Heart left ventricle (tissue), 13 donors: ENCODE data around the gene CTDSP2.

Source experiments
- CTCF ChIP-seq, 12 donors: fragments of 200-600 bp; sonication (generic) in 4 of 12; IDR thresholded peaks; one replicate each; pipeline versions ENCODE4 v1.5.0 to v1.8.0; 2018 to 2022; ENCODE audit warnings: antibody characterized with exemption in 12 of 12, mild to moderate bottlenecking in 5 of 12
- POLR2A ChIP-seq, 2 donors: fragments of 450-650 bp; IDR thresholded peaks; one replicate each; pipeline ENCODE4 v1.6.1; 2017; ENCODE audit warnings: antibody characterized with exemption in 2 of 2, mild to moderate bottlenecking in 2 of 2, moderate library complexity in 2 of 2
- donor health status: ischemic (EF 13 %, LVEDD 7.1; RV severe dilation, severe dysfunction).
- donor health status: DM: no; HTN: yes; CAD: no.
- donor health status: DM: no; HTN: no; CAD: no.
- donor health status: ischemic (EF 25% LVEDD 6.9; RV normal size, moderate dysfunction).
- donor health status: ischemic (EF 25% LVEDD 5.7; RV mildly dilated, moderate dysfunction).
- donor health status: ischemic (EF 35%, LVEDD 5.7; RV mildly dilated, moderate dysfunction).
- donor health status: nonischemic (EF 11% LVEDD 7.7; RV severe dilation, severe dysfunction).
- donor health status: DM: yes; HTN: yes; CAD: no.
- donor health status: PGD.
- donor health status: ischemic (EF 29% LVEDD 5.4; RV normal size, mild dysfunction).
- donor health status: nonischemic (EF 23%, LVEDD 6.1; RV moderate dilation, normal function).

- TF ChIP-seq CTCF (IDR thresholded peaks at IDR 0.05) (no peak), POLR2A (IDR thresholded peaks at IDR 0.05) (no peak)
Observed at GRCh38 chr12:57881475-57881874, 34.9 kb upstream of the CTDSP2 start.
